ENCODE results near the gene RPS18.

DNA sequence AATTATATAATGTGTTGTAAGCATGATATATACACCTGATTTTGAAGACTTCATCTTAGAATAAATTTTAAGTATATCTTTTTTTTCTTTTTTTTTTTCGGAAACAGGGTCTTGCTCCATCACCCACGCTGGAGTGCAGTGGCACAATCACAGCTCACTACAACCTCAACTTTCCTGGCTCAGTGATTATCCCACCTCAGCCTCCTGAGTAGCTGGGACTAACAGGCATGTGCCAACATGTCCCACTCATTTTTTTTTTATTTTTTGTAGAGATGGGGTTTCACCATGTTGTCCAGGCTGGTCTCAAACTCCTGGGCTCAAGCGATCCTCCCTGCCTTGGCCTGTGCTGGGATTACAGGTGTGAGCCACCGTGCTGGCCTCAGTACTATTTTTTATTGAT is 17.3 kb upstream of the RPS18 start:
- TF ChIP-seq POLR2AphosphoS5 (IDR thresholded peaks at IDR 0.05) (no peak), POLR2A (IDR thresholded peaks at IDR 0.05) (no peak), EP300 (IDR thresholded peaks at IDR 0.05; ENCODE audit: low read depth) (no peak)
- TF ChIP-seq, protein P1, sequence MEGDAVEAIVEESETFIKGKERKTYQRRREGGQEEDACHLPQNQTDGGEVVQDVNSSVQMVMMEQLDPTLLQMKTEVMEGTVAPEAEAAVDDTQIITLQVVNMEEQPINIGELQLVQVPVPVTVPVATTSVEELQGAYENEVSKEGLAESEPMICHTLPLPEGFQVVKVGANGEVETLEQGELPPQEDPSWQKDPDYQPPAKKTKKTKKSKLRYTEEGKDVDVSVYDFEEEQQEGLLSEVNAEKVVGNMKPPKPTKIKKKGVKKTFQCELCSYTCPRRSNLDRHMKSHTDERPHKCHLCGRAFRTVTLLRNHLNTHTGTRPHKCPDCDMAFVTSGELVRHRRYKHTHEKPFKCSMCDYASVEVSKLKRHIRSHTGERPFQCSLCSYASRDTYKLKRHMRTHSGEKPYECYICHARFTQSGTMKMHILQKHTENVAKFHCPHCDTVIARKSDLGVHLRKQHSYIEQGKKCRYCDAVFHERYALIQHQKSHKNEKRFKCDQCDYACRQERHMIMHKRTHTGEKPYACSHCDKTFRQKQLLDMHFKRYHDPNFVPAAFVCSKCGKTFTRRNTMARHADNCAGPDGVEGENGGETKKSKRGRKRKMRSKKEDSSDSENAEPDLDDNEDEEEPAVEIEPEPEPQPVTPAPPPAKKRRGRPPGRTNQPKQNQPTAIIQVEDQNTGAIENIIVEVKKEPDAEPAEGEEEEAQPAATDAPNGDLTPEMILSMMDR (IDR thresholded peaks at IDR 0.05), result no peak
